Embryonic facial prominence (tissue), 1 donor: Measurements from ENCODE around the gene ZNF595.
"Not testable (repeated sequence)": the region's sequence is repeated elsewhere in the genome, so short reads cannot be mapped to it uniquely, and the experiment has no call there.

ENCODE experiments used
- DNase-seq: peaks from one replicate; pipeline ENCODE4 v3.0.0-alpha.2; 2016; ENCODE audit errors: extremely low spot score

Gene ZNF595

DNA sequence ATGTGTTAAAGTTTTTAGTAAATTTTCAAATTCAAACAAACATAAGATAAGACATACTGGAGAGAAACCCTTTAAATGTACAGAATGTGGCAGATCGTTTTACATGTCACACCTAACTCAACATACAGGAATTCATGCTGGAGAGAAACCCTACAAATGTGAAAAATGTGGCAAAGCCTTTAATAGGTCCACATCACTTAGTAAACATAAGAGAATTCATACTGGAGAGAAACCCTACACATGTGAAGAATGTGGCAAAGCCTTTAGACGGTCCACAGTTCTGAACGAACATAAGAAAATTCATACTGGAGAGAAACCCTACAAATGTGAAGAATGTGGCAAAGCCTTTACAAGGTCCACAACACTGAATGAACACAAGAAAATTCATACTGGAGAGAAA, 32.8 kb downstream of the ZNF595 start:
- DNase-seq: no peak

DNA sequence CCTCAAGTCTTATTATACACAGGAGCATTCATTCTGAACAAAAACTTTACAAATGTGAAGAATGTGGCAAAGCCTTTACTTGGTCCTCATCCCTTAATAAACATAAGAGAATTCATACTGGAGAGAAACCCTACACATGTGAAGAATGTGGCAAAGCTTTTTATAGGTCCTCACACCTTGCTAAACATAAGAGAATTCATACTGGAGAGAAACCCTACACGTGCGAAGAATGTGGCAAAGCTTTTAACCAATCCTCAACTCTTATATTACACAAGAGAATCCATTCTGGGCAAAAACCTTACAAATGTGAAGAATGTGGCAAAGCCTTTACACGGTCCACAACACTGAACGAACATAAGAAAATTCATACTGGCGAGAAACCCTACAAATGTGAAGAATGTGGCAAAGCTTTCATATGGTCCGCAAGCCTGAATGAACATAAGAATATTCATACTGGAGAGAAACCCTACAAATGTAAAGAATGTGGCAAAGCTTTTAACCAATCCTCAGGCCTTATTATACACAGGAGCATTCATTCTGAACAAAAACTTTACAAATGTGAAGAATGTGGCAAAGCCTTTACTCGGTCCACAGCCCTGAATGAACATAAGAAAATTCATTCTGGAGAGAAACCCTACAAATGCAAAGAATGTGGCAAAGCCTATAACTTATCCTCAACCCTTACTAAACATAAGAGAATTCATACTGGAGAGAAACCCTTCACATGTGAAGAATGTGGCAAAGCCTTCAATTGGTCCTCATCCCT, 33.6 kb downstream of the ZNF595 start:
- DNase-seq: not testable (repeated sequence)

DNA sequence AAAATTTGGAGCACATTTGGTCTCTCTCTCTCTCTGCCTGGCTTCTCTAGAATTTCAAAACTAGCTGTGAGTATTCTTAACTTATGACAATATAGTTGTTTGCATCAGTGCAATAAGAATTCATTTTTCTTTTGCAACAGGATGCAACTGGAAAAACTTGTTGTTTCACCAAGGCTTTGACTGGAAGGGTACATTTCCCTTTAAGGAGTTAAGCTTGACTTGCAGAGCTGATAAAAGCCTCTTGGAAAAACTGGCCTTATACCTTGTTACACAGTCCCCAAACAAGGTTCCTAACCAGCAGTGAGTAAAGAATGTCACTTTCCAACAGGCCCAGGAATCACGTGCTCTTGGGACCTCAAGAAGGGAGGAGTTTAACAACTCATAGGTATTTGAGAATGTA, 45.3 kb downstream of the ZNF595 start:
- DNase-seq: no peak

DNA sequence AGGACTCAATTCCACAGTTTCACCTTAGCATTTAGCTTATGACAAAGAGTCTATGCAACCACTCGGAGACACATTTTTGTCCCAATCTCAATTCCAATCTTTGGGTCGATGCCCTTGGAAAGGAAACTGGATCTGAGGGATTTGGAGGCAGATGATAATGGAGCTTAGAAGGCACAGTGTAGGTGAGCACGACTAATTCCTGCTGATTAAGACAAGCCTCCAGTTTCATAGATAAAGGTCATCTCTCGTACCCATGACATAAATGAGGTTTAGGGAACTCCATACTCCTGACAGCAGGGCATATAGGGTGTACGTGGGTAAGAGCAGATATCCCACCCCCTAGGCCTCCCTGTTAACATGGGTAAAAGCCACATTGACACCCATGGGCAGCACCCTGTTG, 46.7 kb downstream of the ZNF595 start:
- no peak for DNase-seq

DNA sequence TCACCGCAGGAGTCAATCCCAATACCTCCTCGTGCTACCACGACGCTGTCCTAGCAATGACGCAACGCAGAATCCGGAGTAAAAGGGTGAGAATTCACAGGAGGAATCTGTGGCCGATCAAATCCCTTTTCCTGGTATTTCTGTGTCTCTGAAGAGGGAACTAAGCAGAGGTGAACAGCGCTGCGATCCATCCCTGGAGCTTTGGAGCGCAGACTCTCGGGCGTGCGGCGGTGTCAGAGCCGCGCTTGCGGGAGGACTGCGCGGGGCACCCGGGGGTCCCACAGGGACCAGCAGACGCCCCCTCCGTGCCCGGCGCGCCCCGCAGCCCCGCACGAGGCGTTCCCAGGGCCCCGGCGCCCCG, 53.9 kb downstream of the ZNF595 start:
- DNase-seq: no peak

DNA sequence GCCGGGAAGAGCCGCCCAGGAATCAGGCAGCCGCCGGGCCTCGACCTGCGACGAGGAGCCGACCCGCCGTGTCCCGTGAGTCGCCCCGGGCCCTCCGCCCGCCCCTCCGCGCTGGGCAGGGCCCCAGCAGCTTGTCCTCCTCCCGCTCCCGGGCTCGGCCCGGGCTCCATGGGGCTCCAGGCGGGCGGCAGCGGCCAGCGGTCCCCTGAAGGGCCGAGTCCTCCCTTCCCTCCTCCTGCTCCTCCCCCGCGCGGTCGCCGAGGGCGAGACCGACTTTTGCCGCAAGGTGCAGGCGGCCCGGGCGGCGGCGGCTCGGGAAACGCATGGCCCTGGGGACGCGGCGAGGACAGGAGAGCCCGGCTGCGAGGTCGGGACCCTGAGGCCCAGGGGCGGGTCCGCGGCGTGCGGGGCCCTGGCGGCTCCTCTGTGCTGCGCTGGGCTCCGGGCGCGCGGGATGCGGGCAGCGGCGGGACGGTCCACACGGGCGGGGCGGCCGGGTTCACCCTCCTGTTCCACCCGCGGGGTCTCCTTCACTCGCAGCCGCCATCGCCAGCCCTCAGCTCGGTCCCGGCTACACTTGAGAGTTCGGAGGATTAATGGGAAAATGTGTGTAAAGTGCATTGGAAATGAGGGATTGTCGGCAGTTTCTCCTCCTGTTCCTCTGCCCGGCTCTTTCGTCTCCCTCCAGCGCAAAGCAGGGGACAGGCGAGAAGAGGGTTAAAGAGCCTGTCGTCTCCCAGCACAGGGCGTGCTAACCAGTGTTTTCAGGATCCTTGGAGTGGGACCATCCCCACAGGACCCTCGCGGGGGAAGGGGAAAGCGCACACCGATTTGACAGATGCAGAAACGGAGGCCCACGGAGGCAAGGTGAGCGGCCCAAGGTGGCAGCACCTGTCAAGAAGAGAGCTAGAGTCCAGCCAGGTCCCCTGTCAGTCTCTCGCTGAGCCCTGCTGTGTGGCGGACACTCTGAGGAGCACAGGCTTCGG, 54.6 kb downstream of the ZNF595 start:
- DNase-seq: no peak

DNA sequence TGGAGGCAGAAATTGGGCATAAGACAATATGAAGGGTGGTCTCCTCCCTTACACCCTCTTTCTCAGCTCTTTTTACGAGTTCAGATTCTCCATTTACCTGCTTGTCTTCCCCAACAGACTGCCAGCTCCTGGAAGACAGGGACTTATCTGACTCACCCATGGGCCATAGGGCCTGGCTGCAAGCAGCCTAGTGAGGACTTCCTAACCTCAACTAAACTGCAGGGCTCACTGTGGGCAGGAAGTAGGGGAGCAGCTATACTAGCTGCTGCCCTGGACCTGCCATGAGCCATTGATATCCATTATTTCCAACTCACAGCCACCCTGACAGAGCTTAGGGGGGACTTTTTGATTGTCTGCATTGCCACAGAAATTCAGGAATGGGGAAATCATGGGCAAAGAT, 59.6 kb downstream of the ZNF595 start:
- no peak for DNase-seq

DNA sequence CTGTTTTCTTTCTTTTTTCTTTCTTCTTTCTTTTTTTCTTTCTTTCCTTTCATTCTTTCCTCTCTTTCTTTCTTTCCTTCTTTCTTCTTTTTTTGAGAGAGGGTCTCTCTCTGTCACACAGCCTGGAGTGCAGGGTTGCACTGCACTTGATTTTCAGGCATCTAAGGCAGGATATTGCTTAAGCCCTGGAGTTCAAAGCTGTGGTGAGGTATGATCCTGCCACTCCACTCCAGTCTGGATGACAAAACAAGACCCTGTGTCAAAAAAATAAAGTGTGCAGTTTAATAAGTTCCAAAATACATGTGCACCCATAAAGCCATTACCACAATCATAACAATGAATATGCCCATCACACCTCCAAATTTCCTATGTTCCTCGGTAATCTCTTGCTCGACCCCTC, 60.6 kb downstream of the ZNF595 start:
- DNase-seq: no peak

DNA sequence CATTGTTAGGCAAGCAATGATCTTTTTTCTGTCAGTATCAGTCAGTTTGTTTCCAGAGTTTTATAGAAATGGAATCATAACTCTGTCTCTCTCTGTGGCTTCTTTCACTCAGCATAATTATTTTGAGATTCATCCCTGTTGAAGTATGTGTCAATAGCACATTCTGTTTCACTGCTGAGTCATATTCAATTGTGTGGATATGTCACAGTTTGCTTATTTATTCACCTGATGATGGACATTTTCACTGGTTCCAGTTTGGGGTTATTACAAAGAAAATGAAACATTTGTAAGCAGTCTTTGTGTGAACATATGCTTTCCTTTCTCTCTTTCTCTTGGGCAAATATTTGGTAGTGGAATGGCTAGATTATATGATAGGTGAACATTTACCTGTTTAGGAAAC, 61.0 kb downstream of the ZNF595 start:
- DNase-seq: no peak

DNA sequence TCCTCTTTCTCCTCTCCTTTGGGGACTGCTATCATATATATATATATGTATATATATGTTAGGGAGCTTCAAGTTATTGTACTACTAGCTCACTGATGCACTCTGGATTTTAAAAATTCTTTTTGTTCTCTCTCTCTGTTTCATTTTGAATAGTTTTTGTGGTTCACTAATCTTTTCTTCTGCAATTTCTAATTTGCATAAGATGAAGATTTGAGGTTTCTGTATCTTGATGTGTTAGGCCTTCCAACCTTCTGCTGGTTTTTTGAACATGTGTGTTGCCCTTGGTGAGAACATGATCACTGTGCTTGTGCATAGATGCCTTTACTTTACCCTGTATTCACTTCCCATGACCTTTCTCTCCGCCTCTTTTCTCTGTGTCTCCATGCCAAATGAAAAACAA, 63.4 kb downstream of the ZNF595 start:
- DNase-seq: no peak

DNA sequence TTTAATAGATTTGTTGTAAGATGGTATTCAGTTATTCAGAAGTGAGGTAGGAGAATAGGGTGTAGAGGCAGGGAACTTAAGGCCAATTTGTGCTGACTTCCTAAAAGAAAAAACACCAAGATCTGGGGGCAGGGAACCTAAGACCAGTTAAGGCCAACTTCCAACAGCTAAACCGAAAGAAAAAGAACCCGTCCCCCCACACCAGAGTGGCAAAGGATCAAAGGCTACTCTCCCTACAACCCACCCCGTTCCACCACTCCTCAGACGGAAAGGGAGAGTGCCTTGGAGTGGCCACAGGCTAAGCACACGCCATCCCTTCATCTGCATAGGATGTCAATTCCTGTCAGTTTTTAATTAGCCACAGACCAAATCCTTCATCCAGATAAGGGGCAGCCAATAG, 67.5 kb downstream of the ZNF595 start:
- DNase-seq: no peak

DNA sequence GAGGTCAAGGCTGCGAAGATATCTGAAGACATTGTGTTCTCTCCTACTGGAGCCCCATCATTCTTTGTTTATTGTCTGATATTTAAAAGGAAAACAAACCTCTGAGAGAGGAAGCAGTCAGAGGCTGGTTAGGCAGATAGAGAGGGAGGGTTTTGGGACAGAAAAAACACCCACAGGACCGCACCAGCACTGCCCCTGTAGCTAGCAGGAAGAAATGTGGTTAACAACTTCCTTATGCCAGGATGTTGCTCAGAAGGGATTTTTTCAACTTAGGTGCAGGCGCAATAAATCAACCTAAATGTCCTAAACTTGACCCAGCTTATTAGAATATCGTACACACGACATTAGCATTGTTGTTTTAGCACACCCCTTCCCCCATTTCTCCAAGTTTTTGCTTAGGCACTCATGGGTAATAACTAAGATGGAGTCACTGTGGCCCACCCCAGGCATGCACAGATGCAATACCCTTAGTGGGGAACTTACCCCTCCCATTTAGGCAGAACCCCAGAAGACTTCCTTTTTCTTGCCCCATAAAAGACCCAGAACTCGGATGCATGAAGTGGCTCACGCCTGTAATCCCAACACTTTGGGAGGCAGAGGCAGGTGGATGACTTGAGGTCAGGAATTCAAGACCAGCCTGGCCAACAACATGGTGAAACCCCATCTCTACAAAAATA, 68.4 kb downstream of the ZNF595 start:
- DNase-seq: no peak

DNA sequence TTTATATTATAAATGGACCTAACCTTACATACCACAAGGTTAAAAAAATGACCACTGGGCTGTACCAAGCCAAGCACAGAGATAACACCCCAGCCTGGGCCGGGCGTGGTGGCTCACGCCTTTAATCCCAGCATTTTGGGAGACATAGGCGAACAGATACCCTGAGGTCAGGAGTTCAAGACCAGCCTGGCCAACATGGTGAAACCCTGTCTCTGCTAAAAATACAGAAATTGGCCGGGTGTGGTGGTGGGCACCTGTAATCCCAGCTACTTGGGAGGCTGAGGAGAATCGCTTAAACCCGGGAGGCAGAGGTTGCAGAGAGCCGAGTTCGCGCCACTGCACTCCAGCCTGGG, 70.8 kb downstream of the ZNF595 start:
- DNase-seq: not testable (repeated sequence)

DNA sequence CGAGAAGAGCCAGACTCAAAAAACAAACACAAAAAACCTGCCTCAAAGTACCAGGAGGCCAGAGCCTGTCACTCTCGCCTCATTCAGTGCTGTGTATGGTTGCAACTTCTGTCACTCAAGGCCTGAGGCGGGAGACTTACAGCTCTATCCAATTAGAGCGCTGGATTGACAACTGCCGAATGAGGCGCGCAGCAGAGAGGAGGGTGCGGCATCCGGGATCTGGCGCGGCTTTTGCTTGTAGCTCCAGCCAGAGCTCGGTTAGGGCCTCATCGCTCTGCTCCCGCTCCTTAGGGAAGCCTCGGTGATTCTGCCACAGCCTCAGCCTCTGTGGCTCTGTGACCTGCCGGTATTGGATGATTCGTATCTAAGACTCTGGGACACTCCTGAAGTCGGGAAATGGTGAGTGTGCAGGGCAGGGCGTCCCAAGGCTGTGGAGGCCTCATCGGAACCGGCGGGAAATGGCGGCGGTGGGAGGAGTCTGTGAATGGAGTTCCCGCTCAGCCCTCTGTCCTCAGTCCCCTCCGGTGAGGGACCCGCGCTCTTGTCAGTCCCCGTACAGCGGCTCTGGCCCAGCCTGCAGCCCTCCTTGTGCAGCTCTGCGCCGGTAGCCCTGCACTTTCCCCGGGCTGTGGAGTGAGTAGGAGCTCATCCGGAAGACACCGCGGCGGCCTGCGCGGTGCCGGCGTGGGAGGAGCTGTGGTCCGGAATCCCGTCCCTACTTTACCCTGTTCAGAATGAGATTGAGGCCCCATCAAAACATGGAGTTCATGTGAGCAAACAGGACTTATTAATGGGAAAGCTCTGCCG, 71.4 kb downstream of the ZNF595 start, which contains the start of gene ZNF718:
ZNF718 (plus strand) TSS at position 227 of the 807 bp plus-strand sequence; CDS start at position 397, 170 bp downstream.
- DNase-seq: peak; percentile 94

DNA sequence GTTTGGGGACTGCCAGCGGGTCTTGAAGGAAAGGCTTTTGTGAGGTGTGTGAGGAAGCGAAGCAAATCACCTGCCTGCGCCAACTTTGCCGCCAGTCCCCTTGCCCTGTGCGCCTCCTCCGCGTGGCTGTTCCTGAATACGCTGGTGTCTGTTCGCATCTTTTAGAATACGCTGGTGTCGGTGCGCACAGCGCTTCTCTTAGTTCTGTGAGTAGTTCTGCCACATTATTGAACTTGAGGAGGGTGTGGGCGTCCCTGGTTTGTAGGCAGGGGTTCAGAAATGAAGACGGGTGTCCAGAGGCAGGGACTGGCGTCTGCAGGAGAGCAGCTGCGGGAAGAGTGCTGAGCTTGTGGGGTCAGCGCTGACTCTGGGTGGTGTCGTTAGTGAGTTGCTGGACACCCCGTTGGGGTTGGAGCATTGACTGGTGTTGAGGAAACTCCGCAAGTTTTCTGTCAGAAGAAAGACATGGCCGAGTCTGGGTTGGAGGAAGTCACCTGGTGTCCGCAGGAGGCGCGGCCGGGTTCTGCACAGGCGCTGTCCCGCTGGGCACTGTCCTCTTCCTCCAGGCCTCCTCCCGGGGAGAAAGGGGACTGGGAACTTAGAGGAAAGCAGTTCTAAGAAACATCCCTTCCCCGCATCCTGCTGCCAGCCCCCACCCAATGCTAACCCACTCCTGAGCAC, 72.1 kb downstream of the ZNF595 start:
- DNase-seq: no peak

DNA sequence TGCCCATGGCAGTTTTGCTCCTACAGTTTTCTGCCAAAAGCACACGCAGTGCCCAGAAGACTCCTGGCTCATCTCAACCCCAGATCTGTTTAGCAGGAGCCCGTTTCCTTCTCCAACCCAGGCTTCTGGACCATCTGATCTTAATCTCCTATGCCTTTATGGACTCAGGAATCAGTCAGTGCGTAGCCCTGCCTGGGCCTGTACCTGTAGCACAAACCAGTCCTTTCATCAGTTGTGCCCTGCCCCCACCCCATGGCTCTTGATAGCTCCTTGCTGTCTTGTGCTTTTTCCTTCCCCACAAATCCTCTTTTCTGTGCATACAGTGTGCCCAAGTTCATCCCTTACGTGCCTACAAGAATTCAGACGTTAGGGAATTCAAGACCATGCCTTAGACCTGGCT, 72.7 kb downstream of the ZNF595 start:
- no peak for DNase-seq

DNA sequence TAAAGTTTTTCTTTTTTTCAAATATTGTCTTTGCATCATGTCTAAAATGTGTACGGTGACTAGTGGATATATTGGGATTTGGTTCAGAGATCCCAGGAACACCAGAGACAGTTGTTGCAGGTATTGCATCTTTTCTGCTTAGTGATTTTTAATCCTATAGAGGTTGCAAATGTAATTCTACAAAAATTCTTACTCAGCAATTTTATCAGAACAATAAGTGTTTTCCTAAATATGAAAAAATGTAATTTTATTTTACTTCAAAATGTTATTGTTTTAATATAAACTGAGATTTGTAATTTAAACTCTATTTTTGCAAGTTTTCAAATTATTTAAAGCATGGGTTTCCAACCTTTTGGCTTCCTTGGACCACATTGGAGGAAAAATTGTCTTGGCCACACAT, 79.4 kb downstream of the ZNF595 start:
- no peak for DNase-seq
